Lung microvascular endothelial cell (primary cell): ENCODE results near the gene DNAH5. TPM values are rescaled to one million over a fixed set of nuclear protein-coding genes. Genes with fewer than 3 reads are reported as not detected.
"Not testable (repeated sequence)": the region's sequence is repeated elsewhere in the genome, so short reads cannot be mapped to it uniquely, and the experiment has no call there.

Source experiments
- DNase-seq, 2 donors: peaks; one replicate each; pipeline versions ENCODE4 v3.0.0 to v3.0.0-alpha.2; 2010; ENCODE audit warnings: low read depth in 2 of 2
- total RNA-seq: library from RNA; depleted of rRNA; stranded (reverse); fragments of >200 nt; gene quantifications from 2 replicates; pipeline ENCODE4 v1.2.1, GENCODE V29; 2014

The DNAH5 gene
- total RNA-seq, 1 donor from 2014 or later = under 0.01 TPM

DNA sequence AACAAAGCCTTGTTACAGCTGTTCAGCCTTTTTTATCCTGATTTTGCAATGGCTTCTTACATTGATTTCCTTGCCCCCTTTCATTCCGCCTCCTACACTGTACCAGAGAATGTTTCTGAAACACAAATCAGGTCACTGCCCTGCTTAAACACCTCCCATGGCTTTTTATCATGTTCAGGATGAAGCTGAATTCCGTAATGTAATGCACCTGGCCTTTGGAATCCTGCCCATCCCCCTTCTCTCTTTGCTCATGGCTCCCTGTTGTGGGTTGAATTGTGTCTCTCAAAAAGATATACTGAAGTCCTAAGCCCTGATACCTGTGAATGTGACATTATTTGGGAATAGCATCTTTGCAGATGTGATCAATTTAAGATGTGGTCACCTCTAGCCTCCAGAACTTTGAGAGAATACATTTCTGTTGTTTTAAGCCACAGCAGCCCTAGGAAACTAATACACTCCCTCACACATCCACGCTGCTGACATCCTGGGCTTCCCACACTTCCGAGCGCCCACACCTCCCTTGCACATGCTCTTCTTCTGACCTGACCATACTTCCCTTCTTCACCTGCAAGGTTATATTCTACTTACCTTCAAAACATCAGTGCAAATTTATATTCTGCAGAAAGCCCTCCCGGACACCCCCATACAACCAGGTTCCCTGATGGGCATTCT, 101.2 kb downstream of the DNAH5 start:
- DNase-seq = no peak

DNA sequence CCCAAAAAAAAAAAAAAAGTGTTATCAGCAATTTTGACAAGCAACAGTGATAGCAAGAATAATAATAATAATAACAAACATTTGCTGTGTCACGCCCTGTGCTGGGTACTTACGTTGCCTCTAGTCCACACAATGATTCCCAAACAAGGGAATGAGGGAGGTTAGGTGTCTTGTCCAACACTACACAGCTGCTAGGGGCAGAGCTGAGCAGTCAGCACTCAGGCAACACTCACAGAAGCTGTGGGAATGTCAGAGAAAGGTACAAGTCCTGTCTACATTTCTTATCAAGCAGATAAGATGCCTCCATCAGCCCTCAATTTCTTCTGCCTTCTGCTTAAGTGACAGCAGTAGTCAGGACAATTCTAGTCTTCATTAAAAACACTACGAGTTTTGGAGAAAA, 111.0 kb downstream of the DNAH5 start:
- DNase-seq = no peak

DNA sequence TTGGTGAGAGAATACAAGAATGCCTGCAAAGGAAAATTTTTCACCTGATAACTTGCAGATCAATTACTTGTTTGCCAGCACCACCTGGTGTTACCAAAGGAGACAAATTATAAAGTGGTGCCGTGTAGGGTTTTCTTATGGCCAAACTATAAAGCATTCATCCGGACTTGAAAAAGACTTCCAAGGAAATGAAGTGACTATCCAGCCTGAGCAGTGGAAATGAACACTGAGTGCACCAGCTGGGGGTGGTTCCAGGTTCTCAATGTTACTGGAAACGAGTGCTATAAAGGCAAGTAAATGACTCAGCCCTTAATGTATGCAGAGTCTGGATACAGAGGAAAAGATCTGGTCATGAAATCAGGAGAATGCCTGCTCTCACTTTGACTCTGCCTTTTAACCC, 113.1 kb downstream of the DNAH5 start:
- peak in 1 of 2 donors; percentile 14 for DNase-seq

DNA sequence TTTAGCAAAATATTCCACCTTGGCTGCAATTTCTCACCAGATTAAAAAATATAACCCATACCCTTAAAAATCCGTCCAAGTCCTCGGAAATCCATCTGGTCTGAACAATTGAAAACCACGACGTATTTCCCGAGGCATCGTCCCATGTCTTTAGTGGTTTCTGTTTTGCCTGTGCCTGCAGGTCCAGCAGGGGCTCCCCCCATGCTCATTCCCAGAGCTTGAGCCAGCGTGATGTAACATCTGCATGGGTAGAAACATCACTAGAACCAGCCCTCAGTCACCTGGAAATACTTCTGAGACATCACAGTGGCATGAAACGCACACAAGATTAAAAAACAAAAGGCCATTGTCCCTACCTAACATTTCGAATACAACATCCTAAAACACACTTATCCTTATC, 114.0 kb downstream of the DNAH5 start:
- DNase-seq = peak in 1 of 2 donors; percentile 4

DNA sequence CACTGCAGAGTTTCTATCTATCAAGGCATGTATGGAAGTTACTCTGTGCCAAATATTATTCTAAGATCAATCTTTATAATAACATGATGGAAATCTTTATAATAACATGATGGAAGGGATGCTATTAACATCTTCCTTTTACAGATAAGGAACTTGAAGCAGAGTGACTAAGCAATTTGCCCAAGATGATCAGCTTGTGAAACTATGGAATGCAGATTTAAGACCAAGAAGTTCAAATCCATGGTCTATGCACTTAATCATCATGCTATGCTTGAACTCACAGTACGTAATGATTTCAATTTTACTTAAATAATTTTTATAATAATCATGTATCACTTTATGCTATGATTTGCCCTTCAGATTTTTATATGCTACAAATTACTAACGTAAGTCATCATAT, 123.1 kb downstream of the DNAH5 start:
- no peak for DNase-seq

DNA sequence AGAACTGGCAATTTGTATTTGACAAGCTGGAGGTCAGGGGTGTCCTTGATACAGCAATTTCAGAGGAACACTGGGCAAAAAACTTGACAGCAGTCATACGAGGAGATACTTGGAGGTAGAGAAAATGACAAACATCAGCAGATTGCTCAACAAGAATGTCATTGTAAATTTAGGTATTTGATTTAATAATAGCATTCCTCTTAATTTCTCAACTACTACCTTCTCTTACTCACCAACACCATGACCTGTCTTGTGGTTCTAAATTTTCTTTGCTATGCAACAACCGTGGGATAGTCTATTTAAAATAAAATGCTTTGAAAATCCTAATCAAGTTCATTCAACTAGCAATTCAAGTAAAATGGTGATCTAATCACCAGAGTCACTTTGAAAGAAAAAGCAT, 128.4 kb downstream of the DNAH5 start:
- no peak for DNase-seq

DNA sequence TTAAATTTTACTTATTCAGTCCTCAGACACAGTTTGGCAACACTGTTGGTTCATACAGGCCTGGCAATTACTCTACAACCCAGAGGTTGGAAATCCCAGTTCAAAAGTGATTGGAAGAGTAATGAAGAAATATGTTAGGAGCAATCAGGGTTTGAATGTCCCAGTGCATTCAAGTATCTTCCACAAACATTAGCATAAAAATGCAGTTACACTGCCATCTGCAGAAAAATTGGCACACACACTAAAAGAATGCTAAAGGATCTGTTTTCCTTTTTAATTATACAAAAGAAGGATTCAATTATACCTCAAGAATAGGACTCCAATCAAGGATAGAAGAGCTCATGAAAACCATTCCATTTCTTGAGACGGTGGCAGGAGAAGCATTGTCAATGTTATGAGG, 130.2 kb downstream of the DNAH5 start:
- DNase-seq = peak; percentile 5 to 8

DNA sequence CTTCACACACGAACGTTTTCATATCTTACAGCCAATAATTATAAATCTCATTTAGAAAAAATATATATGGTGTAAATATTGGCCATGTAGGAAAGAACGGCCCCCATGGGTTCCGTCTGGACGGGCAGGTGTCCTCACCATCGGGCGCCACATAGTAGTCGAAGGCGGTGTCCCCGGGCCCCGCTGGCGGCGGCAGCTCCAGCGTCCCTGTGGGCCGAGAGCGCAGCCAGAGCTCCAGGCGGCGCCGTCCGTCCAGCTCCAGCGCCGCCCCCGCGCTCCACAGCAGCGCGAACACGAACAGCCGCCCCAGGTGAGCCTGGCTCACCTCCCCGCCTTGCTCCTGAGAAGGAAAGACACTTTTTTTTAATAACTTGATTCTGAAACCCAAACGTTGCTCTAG, 134.6 kb downstream of the DNAH5 start:
- no peak for DNase-seq

DNA sequence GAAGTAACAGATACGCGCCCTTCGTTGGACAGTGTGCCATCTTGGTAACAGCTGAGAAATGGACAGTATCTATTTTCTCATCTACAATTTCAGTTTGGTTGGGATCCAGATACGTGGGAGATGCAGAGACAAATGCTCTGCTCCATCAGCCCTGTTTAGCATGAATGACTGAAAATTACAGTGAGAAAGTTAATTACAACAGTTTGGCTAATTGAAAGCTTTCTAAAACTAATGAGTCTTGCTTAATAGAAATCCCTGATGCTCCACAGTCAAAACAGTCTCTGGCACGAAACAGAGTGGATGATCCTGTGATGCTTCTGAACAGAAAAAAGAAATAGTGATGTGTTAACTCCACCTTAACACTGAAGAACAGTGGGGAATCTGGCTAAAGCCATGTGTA, 140.2 kb downstream of the DNAH5 start:
- no peak for DNase-seq

DNA sequence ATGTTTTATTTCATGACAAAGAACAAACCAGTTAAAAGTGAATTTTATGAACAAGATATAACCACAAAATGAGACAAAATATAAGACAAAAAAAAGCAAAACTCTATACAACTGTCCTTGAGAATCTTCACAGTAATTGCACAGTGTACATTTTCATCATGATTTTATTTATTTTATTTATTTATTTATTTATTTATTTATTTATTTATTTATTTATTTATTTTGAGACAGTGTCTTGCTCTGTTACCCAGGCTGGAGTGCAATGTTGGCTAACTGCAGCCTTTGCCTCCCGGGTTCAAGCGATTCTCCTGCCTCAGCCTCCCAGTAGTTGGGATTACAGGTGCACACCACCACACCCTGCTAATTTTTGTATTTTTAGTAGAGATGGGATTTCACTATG, 145.9 kb downstream of the DNAH5 start:
- DNase-seq = not testable (repeated sequence)

DNA sequence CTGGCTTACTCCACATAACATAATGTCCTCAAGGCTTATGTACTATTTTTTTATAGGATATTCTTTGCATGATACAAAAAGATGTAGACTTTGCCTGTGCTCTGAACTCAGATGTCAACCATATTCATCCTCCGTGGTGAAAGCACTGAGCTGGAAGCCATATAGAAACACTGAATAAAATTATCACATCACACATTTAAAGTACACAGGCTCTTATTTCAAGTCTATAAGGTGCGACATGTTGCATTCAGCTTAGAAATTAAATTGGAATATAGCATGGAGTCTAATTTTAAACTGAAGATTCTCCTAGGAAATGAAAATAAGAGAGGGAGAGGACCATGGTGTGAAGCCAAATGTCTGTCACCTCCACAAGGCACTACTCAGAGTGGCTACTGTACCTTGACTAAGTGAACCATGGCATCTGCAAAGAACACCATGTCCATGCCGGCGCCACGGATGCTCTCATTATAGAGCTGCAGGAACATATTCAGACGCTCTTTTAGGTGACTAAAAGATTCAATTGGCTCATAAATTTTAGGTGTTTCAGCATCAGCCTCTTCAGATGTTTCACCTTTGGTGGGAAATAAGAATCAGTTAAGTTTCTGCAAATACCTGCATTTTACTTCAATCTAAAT, 158.6 kb downstream of the DNAH5 start:
- no peak for DNase-seq

DNA sequence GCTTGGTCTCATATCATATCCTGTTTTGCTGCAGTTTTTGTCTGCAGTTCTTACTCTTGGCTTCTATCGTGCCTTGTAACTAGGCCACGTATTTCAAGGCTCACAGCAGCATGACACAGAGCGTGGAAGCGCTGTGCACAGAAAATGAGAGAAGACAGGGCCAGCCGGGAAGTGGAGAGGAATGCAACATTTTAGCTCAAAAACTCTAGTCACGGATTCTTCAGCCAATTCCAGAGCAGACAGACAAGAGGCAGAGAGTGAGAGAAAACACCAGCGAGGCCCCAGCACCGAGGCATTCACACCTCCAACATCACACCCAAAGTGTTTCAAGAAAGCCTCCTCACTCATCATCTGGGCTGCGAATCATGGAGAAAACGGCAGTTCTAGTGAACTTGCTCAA, 160.8 kb downstream of the DNAH5 start:
- DNase-seq = no peak

DNA sequence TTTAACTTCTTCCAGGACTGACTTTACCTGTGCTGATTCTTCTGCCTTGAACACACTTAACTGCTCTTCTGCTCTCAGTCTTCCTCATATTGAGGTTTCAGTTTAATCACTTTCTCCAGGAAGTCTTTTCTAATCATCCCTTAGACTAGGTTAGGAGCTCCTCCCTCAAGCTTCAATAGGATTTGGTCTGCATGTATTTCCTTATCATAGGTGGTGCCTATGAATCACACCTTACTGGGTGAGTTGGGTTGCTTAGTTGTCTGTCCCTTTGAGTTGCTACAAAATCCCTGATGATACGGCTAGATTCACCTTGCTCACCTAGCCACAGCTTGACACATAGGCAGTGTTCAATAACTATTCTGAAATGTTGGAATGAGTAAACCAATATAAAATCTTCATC, 164.4 kb downstream of the DNAH5 start:
- no peak for DNase-seq

DNA sequence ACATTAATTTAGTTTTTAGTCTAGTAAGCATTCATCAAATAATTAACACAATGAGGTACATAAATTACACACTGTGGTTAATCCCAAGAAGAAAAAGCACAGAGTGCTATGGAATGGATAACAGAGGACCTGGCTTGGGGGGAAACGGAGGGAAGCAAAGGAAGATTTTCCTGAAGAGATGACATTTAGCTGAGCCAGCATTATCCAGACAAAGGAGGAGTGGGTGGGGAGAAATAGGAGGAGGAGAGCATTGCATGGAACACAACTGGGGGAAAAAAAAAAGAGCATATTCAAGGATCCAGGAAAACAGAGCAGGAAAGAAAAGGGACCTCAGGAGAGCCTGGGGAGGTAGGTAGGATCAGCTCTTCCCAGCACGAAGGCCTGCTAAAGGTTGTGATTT, 170.8 kb downstream of the DNAH5 start:
- no peak for DNase-seq

DNA sequence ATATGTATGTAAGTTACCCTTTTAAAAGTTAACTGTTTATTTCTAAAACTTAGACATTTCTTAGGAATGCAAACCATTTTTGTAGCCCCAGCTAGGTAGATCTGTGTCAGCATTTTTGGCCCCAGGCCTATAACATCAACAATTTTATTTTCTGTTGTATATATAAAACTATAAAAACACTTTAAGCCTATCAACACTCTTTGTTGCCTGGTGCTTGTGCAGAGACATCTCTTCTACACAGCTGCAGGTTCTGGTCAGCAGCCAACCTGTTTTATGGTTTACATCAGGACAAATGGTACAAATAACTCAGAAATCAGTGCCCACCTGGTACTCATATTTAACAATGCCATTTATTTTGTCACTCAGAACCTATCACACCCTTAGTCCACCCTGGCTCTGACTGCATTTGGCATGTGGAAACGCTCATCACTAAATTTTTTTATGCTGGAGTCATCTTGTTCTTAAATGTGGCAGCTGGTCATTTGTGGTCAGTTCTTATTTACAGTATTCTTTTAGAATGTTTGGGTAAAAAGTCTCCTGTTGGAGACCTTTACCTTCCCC, 173.4 kb downstream of the DNAH5 start:
- no peak for DNase-seq

DNA sequence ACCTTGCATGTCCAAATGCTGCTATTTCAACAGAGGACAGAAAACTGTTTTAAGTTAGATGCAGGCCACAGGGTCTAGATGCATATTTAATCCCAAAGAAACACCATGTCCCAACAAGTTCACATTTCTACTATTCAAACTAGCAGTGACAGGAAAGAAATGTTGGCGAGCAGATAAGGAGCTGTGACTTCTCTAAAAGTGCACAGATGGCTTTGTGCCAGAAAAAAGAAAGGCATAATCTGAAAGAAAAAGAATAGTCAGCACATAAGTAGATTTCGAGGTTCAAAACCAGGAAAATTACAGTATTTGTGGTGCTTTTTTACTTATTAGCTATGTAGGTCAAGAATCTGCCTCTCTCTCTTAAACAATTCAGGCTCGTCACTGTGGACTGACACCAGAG, 178.3 kb downstream of the DNAH5 start:
- DNase-seq = no peak

DNA sequence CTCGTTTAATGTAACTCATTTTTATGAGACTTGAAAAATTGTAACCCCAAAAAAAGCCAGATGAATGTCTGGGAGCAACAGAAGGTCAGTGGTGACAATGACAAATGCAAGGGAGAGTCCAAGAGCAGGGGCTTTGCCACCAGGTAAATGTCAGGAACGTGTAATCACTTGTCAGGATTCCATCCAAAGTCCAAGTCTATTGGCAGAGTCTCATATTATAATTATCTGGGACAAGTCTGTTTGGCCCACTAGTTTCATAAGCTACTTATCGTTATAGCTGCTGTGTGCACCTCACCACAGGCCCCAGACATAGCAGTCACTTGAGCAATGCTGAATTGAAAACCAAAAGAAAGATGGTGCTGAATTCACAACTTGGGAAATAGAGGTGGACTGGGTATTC, 180.8 kb downstream of the DNAH5 start:
- no peak for DNase-seq

DNA sequence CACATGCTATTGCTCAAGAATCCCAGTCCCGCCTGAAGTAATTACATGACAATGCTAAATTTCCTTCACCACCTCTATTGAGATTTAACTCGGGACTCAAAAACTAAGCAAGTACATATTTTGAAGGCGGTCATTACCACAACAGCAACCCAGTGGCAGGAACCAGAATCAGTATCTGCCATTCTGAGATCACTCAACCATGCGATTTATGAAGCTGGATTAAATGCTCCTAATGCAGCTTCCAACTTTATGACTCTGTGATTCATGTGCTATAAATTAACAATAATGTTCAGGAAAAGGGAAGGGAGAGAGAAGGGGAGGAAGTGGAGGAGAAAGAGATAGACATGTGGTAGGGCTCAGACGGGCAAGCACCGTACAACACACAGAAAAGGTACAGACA, 194.7 kb downstream of the DNAH5 start:
- DNase-seq = peak in 1 of 2 donors; percentile 3

DNA sequence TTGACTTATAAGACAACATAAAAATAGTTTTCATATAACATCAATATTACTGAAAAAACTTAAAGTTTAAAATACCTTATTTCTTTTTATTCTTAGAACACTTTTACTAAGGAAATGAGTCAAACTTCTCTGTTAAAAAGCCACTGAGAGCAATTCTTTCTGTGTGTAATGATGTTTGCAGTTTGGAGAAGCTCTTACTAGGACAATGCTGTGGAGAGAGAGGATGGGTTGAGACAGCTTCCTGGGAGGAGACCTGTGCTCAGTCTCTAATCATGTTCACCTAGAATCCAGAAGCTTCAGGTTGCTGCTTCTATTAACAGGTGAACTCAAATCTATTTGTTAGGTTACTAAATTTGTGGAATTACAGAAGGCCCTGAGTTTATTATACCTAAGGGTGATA, 198.5 kb downstream of the DNAH5 start:
- DNase-seq = peak; percentile 11 to 55

DNA sequence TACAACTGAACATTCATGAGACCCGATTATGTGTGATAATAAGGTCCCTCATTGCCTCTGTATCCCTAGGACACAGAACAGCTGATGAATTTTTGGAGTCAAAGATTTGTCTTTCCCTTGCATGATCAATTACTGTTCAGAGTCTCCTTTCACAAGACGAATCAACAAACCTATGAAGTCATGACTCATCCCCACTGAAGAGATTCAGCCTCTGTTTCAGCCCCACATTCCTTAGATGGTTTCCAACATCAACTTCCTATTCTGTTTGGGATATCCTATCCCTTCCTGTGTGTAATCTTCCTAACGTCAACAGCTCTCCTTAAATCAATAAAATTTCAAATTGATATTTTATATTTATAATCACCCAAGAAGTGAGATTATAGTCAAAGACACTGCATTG, 199.0 kb downstream of the DNAH5 start:
- peak; percentile 58 to 81 for DNase-seq

DNA sequence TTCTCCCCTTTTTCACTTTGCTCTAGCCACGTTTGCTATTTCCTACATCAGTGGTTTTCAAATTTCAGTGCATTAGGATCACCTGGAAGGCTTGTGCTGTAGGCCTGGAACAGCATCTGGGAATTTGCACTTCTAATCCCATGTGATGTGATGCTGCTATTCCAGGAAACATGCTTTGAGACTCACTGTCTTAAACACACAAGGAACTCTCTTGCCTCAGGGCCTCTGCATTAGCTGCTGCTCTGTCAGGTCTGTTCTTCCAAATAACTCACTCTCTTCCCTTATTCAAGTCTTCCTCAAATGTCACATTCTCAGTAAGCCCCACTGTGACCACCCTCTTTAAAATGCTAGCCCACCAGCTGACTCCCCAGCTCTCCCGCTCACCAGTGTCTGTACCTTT, 204.0 kb downstream of the DNAH5 start:
- no peak for DNase-seq

DNA sequence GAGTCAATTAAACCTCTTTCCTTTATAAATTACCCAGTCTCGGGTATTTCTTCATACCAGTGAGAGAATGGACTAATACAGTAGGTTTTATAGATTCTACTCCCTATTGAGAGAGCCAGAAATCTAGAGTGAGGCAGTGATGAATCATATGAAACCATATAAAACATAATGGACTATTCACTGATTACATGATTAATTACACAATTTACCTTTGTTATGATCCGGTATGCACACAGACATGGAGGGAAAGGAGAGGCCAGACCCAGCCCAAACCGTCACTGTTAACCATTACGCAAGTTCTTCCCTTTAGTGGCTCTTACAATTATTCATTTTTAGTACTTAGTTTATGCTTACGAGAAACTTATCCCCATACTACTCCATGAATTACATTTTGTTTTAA, 205.0 kb downstream of the DNAH5 start:
- DNase-seq = no peak

DNA sequence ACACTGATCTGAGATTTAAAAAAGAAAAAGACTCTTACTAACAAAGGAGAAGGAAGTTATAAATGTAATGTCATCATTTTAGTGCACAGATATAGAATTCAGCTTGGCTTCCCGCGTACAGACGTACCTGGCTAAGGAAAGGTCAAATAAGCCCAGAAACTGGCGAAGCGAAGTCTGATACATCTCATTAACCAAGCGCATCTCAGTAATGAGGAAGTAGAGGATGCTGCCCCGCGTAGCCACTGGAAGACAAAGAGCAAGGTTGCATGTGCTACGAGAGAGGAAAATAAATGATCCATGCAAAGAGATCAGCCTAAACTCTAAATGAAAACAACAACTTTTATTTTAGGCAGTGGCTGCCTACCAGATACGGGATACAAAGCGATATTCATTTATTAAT, 208.8 kb downstream of the DNAH5 start:
- DNase-seq = no peak
